ENCODE results near the gene TMEM119. TPM values are rescaled to one million over a fixed set of nuclear protein-coding genes. Genes with fewer than 3 reads are reported as not detected.

The TMEM119 gene
- total and polyA plus RNA-seq, 2 of the 8 experiments (the other 6 are each of a cell fraction or from before 2014, with no cell fraction given), result 0.35 to 0.61 TPM

DNA sequence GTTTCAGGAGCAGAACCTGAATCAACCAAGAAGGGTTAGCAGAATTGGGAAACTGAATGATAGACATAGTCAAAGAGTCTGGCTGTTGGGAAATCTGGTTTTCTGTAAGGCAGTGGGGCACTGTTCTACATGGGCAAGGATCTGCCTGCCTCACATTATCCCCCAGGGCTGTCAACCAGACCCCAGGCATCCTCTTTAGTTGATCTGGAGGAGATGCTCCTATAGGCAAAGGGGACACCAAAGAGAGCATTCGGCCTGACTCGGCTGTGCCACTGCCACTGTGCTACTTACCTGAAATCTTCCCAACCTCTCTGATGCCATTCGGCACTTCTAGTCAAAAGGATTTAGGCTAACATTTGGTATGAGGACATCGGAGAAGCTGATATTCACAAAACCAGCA, 31.4 kb downstream of the TMEM119 start (continued):
- TF ChIP-seq TEAD4 (IDR thresholded peaks at IDR 0.05; ENCODE audit: low read depth, low read length), result no peak
